ENCODE results near the gene GJC2. TPM values are rescaled to one million over a fixed set of nuclear protein-coding genes. Genes with fewer than 3 reads are reported as not detected.

The GJC2 gene
- total and polyA plus RNA-seq, 11 donors = 0.40 to 3.8 (median 0.78) TPM

DNA sequence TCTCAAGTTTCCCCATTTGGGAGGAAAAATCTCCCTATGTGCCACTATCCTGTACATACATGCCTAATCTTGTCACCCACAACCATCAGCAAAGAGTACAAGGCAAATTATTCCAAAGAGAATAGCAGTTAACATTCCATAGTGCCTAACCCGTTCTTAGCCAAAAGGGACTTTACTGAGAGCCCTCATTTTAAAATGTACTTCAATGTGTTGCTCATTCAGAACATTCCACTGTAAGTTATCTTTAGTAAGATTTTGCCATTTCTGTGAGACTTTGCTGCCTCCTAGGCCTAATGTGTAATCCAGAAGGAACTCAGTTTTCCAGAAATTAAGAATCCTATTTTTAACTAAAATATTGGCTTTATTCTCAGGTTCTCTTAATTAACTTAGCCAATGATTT lies 29.4 kb upstream of the GJC2 start:
- intact Hi-C loops (cut with DNase I) = loop anchor here in 1 of 10 donors (10.0 kb wide), 1 partner anchor 54 kb away; no protein-coding TSS in a partner anchor
- ATAC-seq = no peak
- Histone ChIP-seq H3K9me3 (peaks cover 0 to 3% (median 0%) of the 10 kb centered on the region in 12 donors), H3K27me3 (no peaks in the 10 kb centered on the region), H3K27ac (no peak overlapping the region), H3K36me3 (no peaks in the 10 kb centered on the region), H3K4me1 (no peaks in the 10 kb centered on the region), H3K4me3 (no peak overlapping the region)
- 75 to 95% (median 80%) methylated on average over 1 of the region's 1 CpG for WGBS, 4 donors
- TF ChIP-seq, protein P1, sequence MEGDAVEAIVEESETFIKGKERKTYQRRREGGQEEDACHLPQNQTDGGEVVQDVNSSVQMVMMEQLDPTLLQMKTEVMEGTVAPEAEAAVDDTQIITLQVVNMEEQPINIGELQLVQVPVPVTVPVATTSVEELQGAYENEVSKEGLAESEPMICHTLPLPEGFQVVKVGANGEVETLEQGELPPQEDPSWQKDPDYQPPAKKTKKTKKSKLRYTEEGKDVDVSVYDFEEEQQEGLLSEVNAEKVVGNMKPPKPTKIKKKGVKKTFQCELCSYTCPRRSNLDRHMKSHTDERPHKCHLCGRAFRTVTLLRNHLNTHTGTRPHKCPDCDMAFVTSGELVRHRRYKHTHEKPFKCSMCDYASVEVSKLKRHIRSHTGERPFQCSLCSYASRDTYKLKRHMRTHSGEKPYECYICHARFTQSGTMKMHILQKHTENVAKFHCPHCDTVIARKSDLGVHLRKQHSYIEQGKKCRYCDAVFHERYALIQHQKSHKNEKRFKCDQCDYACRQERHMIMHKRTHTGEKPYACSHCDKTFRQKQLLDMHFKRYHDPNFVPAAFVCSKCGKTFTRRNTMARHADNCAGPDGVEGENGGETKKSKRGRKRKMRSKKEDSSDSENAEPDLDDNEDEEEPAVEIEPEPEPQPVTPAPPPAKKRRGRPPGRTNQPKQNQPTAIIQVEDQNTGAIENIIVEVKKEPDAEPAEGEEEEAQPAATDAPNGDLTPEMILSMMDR (IDR thresholded peaks at IDR 0.05) = no peak
- DNase-seq = no peak

DNA sequence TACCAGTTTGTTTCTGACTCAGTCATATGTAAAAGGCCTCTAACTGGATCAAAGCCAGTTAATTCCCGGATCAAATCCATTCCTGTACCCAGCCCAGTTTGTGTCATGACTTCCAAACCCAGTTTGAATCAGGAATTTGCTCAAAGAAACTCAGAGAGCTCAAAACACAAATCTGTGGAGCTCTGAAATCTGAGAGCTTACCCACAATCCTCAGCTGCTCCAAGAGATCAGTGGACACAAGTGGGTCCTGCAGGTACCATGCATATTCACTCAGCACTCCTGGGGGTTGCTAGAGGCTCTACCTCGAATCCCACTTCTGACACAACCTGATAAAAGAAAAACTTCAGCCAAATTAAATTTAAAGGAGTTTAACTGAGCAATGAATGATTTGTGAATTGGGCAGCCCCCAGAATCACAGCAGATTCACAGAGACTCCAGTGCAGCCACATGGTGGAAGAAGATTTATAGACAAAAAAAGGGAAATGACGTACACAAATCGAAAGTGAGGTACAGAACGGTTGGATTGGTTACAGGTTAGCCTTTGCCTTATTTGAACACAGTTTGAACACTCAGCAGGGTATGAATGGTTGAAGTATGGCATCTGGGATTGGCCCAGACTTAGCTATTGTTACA lies 28.8 kb upstream of the GJC2 start:
- WGBS, 4 donors = 69 to 80% (median 75%) methylated on average over 5 of the region's 5 CpGs
- no peak overlapping the region for H3K4me3 ChIP-seq
- TF ChIP-seq POLR2A (IDR thresholded peaks at IDR 0.05) = no peak
- TF ChIP-seq, protein P1 (IDR thresholded peaks at IDR 0.05) = no peak
- intact Hi-C loops (cut with DNase I) = loop anchor here in 1 of 10 donors (10.0 kb wide), 1 partner anchor 54 kb away; no protein-coding TSS in a partner anchor
- H3K27ac ChIP-seq = no peak overlapping the region
- no peaks in the 10 kb centered on the region for H3K36me3 ChIP-seq
- H3K4me1 ChIP-seq = no peaks in the 10 kb centered on the region
- no peaks in the 10 kb centered on the region for H3K27me3 ChIP-seq
- H3K9me3 ChIP-seq = peaks cover 0 to 3% (median 0%) of the 10 kb centered on the region in 12 donors
- no peak for ATAC-seq
- DNase-seq = no peak

DNA sequence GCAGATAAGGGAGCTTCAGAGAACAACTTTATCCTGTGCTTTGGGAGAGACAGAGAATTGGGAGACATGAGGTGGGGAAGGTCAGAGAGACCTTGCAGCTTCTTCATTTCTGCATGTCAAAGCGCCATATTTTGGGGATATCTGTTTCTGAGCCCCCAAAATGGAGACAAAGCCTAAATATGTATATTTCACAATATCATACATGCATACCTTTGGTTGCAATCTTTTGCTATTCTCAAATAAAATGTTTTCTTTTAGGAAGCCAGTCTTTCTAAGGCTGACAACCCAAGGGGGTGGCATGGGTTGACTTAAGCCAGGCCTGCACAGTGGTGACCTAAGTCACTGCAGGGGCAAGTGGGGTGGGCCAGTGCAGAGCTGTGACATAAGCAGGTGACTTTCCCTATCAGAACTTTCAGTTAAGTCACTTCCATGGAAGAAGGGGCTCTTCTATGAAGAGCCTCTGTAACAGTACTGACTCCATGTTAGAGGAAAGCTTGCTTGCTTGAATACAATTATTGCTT lies 26.7 kb upstream of the GJC2 start:
- ATAC-seq = no peak
- no peak overlapping the region for H3K4me3 ChIP-seq
- H3K27me3 ChIP-seq = no peaks in the 10 kb centered on the region
- 64 to 79% (median 67%) methylated on average over 1 of the region's 1 CpG for WGBS, 4 donors
- no peaks in the 10 kb centered on the region for H3K36me3 ChIP-seq
- H3K4me1 ChIP-seq = no peaks in the 10 kb centered on the region
- no peak for DNase-seq
- TF ChIP-seq, protein P1 (IDR thresholded peaks at IDR 0.05) = no peak
- no peak for TF ChIP-seq POLR2A (IDR thresholded peaks at IDR 0.05)
- H3K27ac ChIP-seq = no peak overlapping the region
- intact Hi-C loops (cut with DNase I) = loop anchor here in 1 of 10 donors (10.0 kb wide), 1 partner anchor 52 kb away; no protein-coding TSS in a partner anchor
- peaks cover 0 to 3% (median 0%) of the 10 kb centered on the region in 12 donors for H3K9me3 ChIP-seq

DNA sequence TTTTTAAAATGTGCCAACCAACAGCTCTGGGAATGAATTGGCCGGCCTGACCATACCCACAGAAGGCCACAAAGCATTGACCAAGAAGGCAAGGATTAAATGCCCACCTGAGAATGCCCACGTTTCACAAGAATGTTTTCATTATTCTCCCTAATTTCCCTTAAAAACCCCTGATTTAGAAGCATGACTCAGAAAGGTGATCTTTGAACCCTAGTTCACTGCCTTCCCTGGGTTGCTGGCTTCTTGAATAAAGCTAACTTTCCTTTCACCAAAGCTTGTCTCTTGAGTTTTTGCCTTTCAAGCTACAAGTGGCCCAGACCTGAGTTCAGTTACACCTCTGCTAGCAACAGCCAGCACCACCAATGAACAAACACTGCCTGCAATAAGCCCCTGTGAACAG lies 26.2 kb upstream of the GJC2 start:
- no peak overlapping the region for H3K4me3 ChIP-seq
- intact Hi-C loops (cut with DNase I) = loop anchor here in 1 of 10 donors (10.0 kb wide), 1 partner anchor 51 kb away; no protein-coding TSS in a partner anchor
- DNase-seq (no peak), ATAC-seq (no peak)
- no peaks in the 10 kb centered on the region for H3K36me3 ChIP-seq
- no peaks in the 10 kb centered on the region for H3K9me3 ChIP-seq
- TF ChIP-seq, protein P1 (IDR thresholded peaks at IDR 0.05) = no peak
- TF ChIP-seq POLR2A (IDR thresholded peaks at IDR 0.05) = no peak
- WGBS, 4 donors = 68 to 80% (median 75%) methylated on average over 2 of the region's 2 CpGs
- H3K27ac ChIP-seq = no peak overlapping the region
- H3K27me3 ChIP-seq = no peaks in the 10 kb centered on the region
- no peaks in the 10 kb centered on the region for H3K4me1 ChIP-seq
